ENCODE data around the gene MAF.
A peak's percentile ranks its signal among the peaks of the same experiment; 100 is the strongest.

Gene MAF

GRCh38 chr16:79612207-79612606 is 11.7 kb upstream of the MAF start:
- DNase-seq (ENCODE audit: low spot score), result no peak

GRCh38 chr16:79610771-79611170 is 10.2 kb upstream of the MAF start:
- DNase-seq (ENCODE audit: low spot score), result no peak

GRCh38 chr16:79609861-79610260 is 9.3 kb upstream of the MAF start:
- no peak for DNase-seq (ENCODE audit: low spot score)

- DNase-seq (ENCODE audit: low spot score), result no peak
Observed at GRCh38 chr16:79608976-79609375, 8.4 kb upstream of the MAF start.

GRCh38 chr16:79607587-79607986 is 7.0 kb upstream of the MAF start:
- DNase-seq (ENCODE audit: low spot score), result peak; percentile 62

GRCh38 chr16:79605999-79606398 is 5.5 kb upstream of the MAF start:
- no peak for DNase-seq (ENCODE audit: low spot score)

- no peak for DNase-seq (ENCODE audit: low spot score)
Observed at GRCh38 chr16:79603055-79603454, 2.5 kb upstream of the MAF start.

GRCh38 chr16:79602628-79603014 is 2.1 kb upstream of the MAF start:
- DNase-seq (ENCODE audit: low spot score), result no peak

- peak; percentile 74 for DNase-seq (ENCODE audit: low spot score)
Observed at GRCh38 chr16:79601931-79602627, 1.5 kb upstream of the MAF start.

- DNase-seq (ENCODE audit: low spot score), result peak; percentile 36
Observed at GRCh38 chr16:79601092-79601930, 774 bp upstream of the MAF start.

GRCh38 chr16:79599837-79600637 is 500 bp downstream of the MAF start:
- DNase-seq (ENCODE audit: low spot score), result peak; percentile 70

GRCh38 chr16:79599256-79599836 is 1.2 kb downstream of the MAF start:
- DNase-seq (ENCODE audit: low spot score), result peak; percentile 55

GRCh38 chr16:79598348-79599181 is 2.0 kb downstream of the MAF start:
- peak; percentile 55 for DNase-seq (ENCODE audit: low spot score)

GRCh38 chr16:79598063-79598347 is 2.5 kb downstream of the MAF start:
- no peak for DNase-seq (ENCODE audit: low spot score)

GRCh38 chr16:79597277-79598062 is 3.1 kb downstream of the MAF start:
- no peak for DNase-seq (ENCODE audit: low spot score)

GRCh38 chr16:79595931-79596450 is 4.5 kb downstream of the MAF start:
- DNase-seq (ENCODE audit: low spot score), result no peak

GRCh38 chr16:79595231-79595641 is 5.3 kb downstream of the MAF start:
- DNase-seq (ENCODE audit: low spot score), result no peak

- DNase-seq (ENCODE audit: low spot score), result no peak
Observed at GRCh38 chr16:79593754-79594153, 6.8 kb downstream of the MAF start.

GRCh38 chr16:79593074-79593531 is 7.4 kb downstream of the MAF start:
- DNase-seq (ENCODE audit: low spot score), result no peak

- no peak for DNase-seq (ENCODE audit: low spot score)
Observed at GRCh38 chr16:79592186-79592585, 8.4 kb downstream of the MAF start.

Measured in AG08396 (cell line).